ENCODE data around the gene PON3.

Gene PON3

DNA sequence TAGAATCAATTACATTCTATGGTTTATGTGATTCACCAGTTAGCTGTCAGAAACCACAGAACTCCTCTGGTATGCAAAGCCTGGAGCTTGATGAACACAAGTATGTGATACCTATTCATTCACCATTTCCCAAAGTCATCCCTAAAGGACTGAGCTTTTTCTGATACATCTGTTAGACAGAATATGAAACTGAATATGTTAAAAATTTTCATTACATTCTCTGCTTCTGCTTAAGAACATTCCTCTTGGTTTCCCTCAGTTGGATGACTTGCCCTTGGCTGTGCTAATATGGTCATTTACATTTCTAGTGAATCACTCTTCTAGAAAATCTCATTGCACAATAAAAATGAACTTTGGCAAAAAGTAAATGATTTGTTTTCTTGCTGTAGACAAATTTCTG, 61.1 kb downstream of the PON3 start:
- no peak for DNase-seq

DNA sequence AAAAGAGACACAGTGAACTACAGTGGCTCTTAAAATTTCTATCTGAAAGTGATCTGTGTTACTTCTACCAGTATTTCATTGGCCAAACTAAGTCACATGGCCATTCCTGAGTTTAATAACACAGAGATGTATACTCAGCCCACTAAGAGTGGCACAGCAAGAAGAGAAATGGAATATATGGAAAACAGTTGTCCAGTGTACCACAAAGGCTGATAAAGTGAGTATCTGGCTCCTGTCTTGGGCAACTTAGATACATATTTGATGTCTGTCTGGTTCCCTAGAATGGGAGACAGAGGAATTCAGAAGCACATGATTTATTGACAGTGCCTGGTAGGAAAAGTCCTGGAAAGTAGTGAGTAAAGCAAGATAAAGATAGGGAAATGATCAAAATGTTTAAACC, 61.7 kb downstream of the PON3 start:
- DNase-seq: no peak

DNA sequence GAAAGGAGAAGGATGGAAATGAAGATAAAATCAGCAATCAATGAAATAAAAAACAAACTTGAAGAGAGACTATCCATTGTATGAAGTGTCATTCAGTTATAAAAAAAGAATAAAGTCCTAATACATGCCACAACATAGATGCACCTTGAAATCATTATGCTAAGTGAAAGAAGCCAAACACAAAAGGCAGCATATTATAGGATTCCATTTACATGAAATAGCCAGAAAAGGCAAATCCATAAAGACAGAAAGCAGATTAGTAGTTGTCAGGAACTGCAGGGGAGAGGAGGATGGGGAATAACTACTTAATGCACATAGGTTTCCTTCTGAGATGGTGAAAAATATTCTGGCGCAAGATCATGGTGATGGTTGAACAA, 65.2 kb downstream of the PON3 start:
- DNase-seq: no peak

DNA sequence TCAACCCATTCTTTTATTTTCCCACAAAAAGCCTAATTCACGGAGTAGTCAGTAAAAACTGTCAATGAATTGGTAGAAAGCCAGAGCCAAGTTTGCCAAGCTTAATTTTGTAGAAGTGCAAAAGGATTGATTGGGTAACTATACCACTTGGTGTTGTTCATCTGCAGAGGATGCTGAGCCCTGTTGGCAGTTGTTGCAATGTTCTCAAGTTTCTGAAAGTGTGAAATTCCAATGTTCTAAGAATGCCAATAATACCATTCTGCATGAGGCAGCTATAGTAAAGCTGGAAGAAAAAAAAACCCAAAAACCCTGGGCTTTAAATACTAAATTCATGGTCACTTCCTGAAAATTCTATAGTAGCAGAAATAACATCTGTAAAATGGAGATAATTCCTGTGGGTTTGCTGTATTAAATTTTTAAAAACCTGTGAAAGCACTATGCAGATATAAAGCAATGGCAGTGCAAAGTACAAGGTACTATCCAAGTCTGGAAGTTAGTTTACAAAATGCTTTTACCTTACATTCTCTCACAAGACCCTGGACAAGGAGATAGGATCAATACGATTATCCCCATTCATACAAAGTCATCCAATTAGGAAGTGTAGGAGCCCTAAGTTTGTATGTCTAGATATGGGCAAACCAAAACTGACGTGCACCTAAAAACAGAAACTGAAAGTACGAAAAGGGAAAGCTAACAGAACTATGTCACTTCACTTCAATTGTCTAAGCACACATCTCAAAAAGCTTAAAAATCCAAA, 65.8 kb downstream of the PON3 start:
- no peak for DNase-seq

DNA sequence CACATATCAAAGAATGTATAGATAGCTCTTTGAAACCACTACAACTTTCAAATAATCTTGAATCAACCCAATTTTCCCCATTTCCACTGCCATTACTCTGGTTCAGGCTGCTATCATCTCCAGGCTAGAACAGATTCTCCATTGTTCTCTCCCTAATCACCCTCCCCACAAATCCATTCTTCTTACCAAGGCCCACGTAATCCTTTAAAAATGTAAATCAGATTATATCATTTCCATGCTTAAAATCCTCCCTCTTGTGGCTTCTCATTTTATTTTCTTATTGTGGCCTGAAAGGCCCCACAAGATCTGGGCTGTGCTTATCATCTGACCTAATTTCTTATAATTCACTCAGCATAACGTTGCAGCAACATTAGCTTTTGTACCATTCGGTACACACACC, 68.8 kb downstream of the PON3 start:
- DNase-seq: no peak

DNA sequence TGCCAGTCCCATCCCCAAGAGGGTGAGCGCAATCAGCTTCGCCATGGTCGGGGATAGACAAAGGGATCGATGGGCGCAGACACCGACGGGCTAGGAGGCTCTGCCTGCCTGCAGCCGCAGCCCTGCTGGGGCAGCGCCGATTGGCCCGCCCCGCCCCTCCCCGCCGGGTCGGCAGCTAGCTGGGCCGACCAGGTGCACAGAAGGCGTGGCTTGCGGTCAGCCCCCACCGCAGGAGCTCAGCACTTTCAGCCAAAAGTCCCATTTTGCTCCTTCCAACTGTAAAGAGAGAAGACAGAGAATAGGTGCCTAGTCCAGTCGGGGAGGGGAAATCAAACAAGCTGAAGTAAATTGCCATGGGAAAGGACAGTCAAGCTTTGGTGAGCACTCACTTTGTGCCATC, 71.7 kb downstream of the PON3 start, which contains the start of gene PON1:
Gene PON1 (minus strand): TSS at position 102 of the 400 bp plus-strand sequence. CDS start 57 bp downstream, at position 45.
- peak; percentile 13 for DNase-seq

DNA sequence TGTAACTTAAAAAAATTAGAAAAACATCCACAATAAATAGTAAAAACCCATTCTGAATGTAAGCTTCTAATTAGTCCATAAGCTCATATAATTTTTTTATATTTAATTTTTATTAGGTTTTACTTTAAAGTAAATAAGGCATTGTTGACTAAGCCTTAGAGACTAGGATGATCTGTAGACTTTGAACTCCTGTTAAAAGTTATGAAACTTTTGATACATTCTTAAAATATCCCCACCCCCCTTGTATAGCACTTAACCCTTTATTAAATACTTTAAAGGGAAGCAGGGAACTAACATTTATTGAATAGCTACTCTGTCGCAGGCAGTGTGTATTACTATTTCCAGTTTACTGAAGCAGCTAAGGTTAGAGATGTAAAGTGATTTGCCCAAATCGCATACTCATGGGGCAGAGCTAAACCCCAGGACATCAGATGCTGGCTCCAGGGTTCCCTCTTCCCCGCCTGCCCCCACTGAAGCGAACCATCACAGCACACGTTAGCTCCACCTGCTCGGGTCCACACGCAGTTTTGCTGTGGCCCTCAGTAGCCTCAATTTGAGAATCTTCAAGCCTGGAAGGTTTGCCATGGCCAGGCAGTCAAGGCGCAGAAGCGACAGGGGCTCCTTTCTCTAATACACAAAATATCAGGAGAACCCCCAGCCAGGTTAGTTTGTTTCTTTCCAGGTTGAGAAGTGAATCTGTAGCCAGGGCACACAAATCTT, 72.6 kb downstream of the PON3 start:
- no peak for DNase-seq

DNA sequence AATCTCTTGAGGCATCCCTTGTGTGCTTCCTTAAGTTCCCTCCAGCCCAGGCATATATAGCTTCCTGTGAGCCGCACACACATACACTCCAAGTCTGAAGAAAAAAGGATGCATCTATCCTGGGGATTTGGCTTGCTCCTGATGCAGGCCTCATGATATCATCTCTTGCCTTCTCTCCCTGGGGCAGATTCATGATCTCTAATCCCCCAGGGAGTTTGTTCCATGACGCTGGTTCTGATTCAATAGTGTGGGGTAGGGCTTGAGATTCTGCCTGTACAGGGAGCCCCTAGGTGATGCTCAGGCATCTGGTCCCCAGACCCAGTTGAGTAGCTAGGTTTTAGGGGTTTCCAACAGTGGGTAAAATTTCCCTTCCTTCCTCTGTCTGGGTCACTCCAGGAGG, 73.3 kb downstream of the PON3 start:
- DNase-seq: no peak

DNA sequence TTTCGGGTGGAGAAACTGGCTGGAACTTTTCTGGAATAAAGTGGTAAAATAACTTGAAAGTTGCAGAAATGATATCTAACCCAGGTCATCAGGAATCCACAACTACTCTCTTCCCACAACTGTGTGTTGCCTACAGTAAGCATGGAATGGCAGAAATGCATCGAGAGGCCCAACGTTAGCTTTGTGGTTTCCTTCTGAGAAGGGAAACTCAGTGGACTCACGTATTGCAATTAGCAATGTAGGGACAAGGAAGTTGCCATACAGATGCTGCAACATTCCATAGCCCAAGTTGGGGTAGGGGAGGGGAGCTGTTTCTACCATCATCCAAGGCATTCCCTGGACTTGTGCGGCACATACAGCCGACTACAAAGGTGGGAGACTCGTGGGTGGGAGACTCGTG, 73.8 kb downstream of the PON3 start:
- no peak for DNase-seq

DNA sequence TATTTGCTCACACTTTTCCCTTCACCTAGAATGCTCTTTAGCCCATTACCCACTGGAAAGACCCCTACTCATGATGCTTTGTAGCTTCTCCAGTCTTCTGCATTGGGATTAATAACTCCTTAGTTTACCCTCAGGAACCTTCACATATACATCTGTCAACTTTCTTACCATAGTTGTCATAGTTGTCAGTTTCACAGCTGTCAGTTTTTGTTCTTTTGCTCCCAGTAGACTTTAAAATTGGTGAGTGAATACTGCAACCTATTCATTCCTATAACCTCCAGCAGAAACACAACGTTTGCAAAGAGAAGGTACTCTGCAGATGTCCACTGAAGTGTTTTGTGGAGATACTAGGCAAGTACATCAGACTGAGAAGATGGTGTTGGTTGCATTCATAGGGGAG, 74.5 kb downstream of the PON3 start:
- DNase-seq: no peak

DNA sequence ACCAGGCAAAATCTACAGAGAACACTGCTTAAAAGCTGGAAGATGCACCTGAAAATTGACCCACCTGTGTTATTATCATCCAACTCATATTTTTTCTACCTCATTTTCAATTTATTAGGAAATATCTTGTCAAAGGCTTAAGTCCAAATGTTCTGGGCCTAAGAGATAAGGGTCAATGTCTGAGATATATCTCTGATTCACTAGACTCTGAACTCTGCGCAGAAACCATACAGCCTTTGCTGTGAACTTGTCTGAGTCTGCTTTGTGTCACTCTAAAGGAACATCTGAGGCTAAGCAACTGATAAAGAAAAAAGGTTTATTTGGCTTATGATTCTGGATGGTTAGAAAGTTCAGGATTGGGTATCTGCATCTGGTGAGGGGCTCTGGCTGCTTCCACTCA, 75.5 kb downstream of the PON3 start:
- no peak for DNase-seq

DNA sequence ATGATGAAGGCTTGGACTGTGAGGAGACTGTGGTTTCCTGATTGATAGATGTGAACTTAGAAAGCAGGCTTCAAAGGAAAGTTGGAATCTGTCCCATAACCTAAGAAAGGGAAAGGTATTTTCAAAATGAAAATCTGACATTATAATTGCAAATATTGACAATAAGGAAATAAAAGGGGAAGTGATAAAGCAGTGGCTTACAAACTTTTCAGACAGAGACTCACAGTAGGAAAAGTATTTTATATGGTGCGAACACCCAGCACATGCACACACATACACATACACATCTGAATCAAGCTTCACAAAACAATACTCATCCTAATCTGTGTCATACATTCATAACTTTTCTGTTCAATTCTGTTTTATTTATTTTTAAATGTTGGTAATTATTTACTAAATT, 76.6 kb downstream of the PON3 start:
- no peak for DNase-seq

DNA sequence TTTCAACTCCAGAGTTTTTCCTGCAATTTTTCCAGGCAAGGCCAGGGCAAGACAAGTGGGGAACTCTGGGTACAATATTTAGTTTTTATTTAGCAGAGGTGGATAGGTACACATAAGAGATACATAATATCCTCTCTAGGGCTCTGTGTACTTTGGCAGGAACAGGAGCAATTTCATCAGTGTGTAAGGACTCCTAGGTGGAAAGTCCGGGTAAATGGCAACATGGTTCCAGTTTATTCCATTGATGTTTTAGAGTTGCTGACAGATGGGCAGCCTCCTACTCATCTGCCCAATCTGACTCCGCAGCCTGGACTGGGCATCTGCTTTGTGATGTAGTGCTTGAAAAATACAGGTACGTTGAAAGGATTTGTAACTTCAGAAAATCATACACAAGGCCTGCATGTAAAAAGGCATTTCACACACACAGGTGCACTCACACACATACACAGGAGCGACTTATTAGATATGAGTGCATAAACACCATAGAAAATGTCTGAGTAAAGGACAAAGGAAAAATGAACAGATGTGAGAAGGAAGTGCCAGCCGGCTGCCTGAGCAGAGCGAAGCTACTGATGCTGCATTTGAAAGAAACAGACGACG, 77.6 kb downstream of the PON3 start:
- peak; percentile 50 for DNase-seq

DNA sequence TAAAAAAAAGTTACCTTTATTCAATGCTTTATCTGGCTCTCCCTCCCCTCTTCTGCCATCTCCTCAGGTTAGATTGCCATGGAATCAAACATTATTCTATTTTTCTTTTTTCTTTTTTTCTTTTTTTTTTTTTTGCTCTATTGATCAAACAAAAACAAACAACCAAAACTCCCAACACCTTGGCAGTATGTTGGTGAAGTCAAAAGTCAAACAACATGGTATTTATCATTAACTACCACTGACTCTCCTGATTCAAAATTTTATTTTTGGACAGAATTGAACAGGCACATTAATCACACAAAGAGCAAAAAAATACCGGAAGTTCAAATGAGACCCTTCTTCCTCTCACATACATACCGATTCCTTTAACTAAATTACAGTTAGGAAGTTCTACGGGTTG, 78.2 kb downstream of the PON3 start:
- DNase-seq: no peak

DNA sequence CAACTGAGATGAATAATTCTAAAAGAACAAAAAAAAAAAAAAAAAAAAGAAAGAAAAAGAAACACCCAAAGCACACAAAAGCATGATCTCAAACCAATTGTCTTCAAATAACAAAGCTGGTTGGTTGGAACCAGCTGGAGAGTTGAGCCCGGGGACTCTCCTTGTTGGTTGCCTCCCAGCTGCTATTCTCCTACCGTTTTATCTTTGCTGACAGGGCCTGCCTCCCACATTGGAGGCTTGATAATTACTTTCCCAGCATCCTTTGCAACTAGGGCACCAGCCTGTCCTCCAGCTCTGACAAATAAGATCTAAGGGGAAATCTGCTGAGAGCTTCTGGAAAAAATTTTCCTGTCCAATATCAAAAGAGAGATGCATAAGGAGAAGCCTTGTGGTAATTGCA, 78.6 kb downstream of the PON3 start:
- DNase-seq: no peak

DNA sequence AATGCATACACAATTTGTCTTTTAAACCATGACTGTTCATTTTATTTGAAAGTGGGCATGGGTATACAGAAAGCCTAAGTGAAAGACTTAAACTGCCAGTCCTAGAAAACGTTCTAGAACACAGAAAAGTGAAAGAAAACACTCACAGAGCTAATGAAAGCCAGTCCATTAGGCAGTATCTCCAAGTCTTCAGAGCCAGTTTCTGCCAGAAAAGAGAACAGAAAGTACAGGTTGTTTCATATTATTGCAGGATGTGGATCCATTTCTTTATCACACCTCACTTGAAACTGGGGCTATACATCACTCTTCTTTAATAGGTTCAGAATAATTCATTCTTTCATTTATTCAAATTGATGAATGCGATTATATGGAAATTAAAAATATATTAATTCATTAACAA, 79.6 kb downstream of the PON3 start:
- no peak for DNase-seq

DNA sequence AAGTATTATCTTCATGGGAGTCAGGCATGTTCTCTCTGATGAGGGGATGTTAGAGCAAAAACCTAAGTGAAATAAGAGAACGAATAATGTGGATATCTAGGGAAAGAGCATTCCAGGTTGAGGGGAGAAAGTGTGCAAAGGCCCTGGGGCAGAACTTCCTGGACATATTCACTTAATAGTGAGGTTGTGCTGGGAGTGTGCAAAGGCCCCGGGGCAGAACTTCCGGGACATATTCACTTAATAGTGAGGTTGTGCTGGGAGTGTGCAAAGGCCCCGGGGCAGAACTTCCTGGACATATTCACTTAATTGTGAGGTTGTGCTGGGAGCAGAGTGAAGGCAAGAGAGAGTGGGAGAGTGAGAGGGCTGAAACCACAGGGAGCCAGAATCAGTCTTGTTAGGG, 83.6 kb downstream of the PON3 start:
- DNase-seq: no peak

DNA sequence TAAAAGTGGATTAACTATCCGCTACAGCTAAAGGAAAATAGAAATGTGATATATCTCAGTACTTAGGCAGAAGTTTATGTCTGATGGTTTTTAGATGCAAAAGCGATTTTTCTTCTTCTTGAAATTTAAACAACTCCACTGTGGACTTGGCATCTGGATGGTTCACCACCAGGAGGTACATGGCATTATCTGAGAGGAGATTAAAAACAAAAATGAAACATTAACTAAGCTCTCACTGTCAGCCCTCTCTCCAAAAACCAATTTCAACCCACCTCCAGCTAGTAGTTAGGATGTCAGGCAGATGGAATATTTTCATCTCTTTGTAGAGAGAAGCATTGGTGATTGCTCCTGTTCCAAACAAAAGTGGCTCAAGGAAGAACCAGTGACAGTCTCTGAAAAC, 84.8 kb downstream of the PON3 start:
- DNase-seq: no peak

DNA sequence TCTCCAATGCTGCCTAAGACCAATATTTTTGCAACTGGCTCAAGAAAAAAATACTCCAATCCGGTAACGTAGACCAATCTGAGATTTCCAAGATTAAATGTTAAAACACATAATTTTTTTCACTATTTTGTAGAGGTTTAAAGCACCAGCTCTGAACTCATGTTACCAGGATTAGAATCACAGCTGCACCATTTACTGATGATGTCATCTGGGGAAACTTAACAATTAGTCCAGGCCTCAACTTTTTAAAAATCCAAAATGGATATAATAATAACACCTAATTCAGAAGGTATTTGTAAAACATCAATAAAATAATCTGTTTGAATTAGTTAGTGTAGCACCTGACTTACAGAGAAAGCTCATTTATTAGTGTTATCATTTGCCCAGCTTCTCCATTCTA, 86.2 kb downstream of the PON3 start:
- no peak for DNase-seq

Measured in DMS153 (cell line).